T-helper 2 cell treated with Interferon-gamma antibody and Interleukin-4, amounts not matched to agents 5 μg/mL and 100 μg/mL, for 36 hours (primary cell): ENCODE results near the gene ROBO2.

Experiments used
- DNase-seq: peaks from one replicate; pipeline ENCODE4 v3.0.0; 2021; ENCODE audit warnings: low spot score
- H3K27ac Mint-ChIP-seq: one replicate; pipeline ENCODE4 v1.8.0; 2021; ENCODE audit warnings: mild to moderate bottlenecking, mixed read lengths
- H3K27me3 Mint-ChIP-seq: one replicate; pipeline ENCODE4 v1.8.0; 2021; ENCODE audit warnings: low read depth, mixed read lengths
- H3K36me3 Mint-ChIP-seq: one replicate; pipeline ENCODE4 v1.8.0; 2021; ENCODE audit warnings: low read depth, mixed read lengths
- H3K4me1 Mint-ChIP-seq: one replicate; pipeline ENCODE4 v1.8.0; 2021; ENCODE audit warnings: low read depth, mixed read lengths
- H3K4me3 Mint-ChIP-seq: one replicate; pipeline ENCODE4 v1.8.0; 2022; ENCODE audit warnings: mild to moderate bottlenecking, moderate library complexity, mixed read lengths
- H3K9me3 Mint-ChIP-seq: one replicate; pipeline ENCODE4 v1.8.0; 2021; ENCODE audit warnings: mixed read lengths

Gene ROBO2

DNA sequence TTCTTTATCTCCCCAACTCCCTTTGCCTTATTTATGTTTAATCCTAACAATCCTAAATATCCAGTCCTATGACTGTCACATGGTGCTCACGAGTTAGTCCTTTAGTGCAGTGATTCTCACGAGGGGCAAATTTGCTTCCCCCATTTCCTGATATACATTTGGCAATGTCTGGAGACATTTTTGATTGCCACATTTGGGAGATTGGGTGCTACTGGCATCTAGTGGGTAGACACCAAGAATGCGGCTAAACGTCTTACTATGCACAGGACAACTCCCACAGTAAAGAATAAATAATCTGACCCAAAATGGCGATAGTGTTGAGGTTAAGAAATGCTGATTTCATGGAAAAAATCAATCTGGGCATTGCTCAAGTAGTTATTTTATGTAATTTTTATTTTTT, 466.5 kb downstream of the ROBO2 start:
- Mint-ChIP-seq H3K27ac (no peak overlapping the region), H3K36me3 (no peaks in the 10 kb centered on the region), H3K4me1 (no peaks in the 10 kb centered on the region), H3K27me3 (no peaks in the 10 kb centered on the region), H3K9me3 (peaks cover 18% of the 10 kb centered on the region), H3K4me3 (no peak overlapping the region)
- DNase-seq: no peak

DNA sequence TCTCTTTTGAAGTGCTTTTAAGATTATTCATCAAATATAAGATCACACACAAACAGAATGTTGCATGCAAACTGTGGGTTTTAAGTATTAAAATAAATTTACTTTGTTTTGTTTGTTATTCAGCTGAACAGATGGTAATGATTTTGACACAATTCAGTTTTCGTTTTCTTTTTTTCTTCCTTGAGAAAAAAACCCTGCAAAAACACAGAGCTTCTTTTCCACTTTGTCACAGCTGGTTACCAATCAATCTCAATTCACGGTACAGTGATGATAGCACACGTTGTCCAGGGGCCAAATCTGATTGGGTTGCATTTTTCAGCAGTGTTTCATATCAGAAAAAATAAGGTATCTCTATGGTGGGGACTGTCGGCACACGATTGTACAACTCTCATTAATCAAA, 473.6 kb downstream of the ROBO2 start:
- Mint-ChIP-seq H3K4me3 (no peak overlapping the region), H3K4me1 (no peaks in the 10 kb centered on the region), H3K27ac (no peak overlapping the region), H3K9me3 (peaks cover 34% of the 10 kb centered on the region), H3K36me3 (no peaks in the 10 kb centered on the region), H3K27me3 (no peaks in the 10 kb centered on the region)
- DNase-seq: no peak

DNA sequence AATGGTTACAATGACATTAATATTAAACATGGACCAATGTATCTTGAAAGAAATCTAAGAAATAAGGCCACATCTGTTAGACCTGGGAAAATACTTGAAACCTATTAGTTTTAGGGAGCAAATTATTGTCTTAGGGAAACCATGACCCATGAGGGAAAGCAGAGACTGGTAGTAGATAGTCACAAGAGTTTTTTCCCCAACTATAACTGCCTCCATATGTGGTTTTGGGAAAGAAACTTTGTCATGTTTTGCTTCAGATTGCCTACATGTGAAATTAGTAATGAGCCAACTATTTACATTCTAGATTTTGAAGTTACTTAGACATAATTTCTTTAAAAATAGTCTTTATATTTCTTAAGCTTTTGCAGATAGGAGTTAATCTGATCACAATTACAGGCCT, 474.9 kb downstream of the ROBO2 start:
- no peak for DNase-seq
- Mint-ChIP-seq H3K4me3 (no peak overlapping the region), H3K4me1 (no peaks in the 10 kb centered on the region), H3K27me3 (no peaks in the 10 kb centered on the region), H3K27ac (no peak overlapping the region), H3K36me3 (no peaks in the 10 kb centered on the region), H3K9me3 (peaks cover 38% of the 10 kb centered on the region)

DNA sequence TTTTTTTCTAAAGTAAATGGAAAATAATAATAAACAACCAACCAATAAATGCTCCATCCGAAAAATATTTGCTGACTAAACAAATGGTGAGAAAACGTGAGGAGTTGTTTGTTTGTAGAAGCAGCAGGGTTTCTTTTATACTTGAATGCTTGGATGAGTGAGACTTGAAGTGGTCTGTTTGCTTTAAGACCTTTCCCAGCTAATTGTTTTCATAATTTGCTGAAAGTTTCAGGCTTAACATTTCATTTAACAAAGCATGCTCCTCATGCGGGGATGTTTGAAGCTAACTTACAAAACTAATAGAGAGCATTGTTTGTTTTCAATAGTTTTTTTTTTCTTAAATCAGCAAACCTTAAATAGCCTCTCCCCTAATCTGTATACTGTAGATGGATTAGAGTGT, 484.6 kb downstream of the ROBO2 start:
- no peak overlapping the region for H3K27ac Mint-ChIP-seq
- H3K9me3 Mint-ChIP-seq: peaks cover 37% of the 10 kb centered on the region
- H3K27me3 Mint-ChIP-seq: no peaks in the 10 kb centered on the region
- H3K4me3 Mint-ChIP-seq: no peak overlapping the region
- no peaks in the 10 kb centered on the region for H3K4me1 Mint-ChIP-seq
- H3K36me3 Mint-ChIP-seq: no peaks in the 10 kb centered on the region
- DNase-seq: no peak

GRCh38 chr3:77524946-77525682, 485.2 kb downstream of the ROBO2 start:
- H3K9me3 Mint-ChIP-seq: peaks cover 33% of the 10 kb centered on the region
- H3K4me1 Mint-ChIP-seq: no peaks in the 10 kb centered on the region
- H3K4me3 Mint-ChIP-seq: no peak overlapping the region
- H3K27me3 Mint-ChIP-seq: no peaks in the 10 kb centered on the region
- no peak for DNase-seq
- H3K27ac Mint-ChIP-seq: no peak overlapping the region
- no peaks in the 10 kb centered on the region for H3K36me3 Mint-ChIP-seq

DNA sequence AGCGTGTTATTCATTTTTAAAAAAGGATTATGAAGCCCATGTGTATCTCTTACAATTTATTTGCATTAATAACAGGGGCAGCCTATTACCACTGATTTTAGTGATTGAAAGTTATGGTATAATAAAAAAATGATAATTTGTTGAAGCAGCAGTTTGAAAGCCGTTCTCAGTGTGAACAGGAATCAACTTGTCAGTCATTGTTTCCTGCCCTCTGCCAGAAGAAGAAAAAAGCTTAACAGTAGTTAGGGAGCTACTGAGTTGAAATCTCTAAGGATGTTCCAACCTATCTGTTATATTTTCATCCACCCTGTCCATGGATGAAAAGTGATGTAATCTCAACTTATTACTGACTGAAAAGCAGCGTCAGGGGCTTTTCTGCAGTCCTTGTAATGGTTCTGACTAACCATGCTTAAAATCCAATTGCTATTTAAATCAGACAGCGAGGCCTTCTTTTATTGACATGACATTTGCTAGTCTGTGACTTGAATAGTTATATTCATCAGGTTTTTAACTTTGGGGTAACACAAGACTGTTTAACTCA, 486.7 kb downstream of the ROBO2 start:
- DNase-seq: no peak
- Mint-ChIP-seq H3K36me3 (no peaks in the 10 kb centered on the region), H3K9me3 (peaks cover 28% of the 10 kb centered on the region), H3K27me3 (no peaks in the 10 kb centered on the region), H3K4me3 (no peak overlapping the region), H3K4me1 (no peaks in the 10 kb centered on the region), H3K27ac (no peak overlapping the region)

GRCh38 chr3:77529522-77529921, 489.6 kb downstream of the ROBO2 start:
- Mint-ChIP-seq H3K27ac (no peak overlapping the region), H3K36me3 (no peaks in the 10 kb centered on the region), H3K4me3 (no peak overlapping the region), H3K9me3 (peaks cover 16% of the 10 kb centered on the region), H3K4me1 (no peaks in the 10 kb centered on the region), H3K27me3 (no peaks in the 10 kb centered on the region)
- DNase-seq: no peak

DNA sequence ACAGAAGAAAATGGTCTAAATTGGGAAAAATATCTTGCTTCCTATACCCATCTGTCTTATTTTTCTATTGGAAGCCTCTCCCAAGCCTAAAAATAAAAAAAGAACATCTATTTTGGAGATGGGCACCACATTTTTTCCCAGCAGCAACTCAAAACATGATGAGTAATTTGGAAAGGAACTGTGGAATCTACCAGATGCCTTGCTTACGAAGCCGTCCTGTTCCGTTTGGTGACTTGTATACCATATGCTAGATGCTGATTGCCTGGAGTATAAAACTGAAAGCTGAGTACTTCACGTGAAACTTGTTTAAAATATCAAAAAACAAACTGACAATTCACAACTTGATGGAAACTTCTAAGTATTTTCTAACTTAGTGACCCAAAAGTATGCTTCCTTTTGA, 491.0 kb downstream of the ROBO2 start:
- H3K36me3 Mint-ChIP-seq: no peaks in the 10 kb centered on the region
- no peak overlapping the region for H3K4me3 Mint-ChIP-seq
- DNase-seq: no peak
- H3K4me1 Mint-ChIP-seq: no peaks in the 10 kb centered on the region
- peaks cover 13% of the 10 kb centered on the region for H3K9me3 Mint-ChIP-seq
- H3K27ac Mint-ChIP-seq: no peak overlapping the region
- H3K27me3 Mint-ChIP-seq: no peaks in the 10 kb centered on the region

- Mint-ChIP-seq H3K4me1 (no peaks in the 10 kb centered on the region), H3K27ac (no peak overlapping the region), H3K9me3 (peaks cover 31% of the 10 kb centered on the region), H3K36me3 (no peaks in the 10 kb centered on the region), H3K27me3 (no peaks in the 10 kb centered on the region), H3K4me3 (no peak overlapping the region)
- DNase-seq: no peak
Measured at GRCh38 chr3:77535116-77535515, 495.2 kb downstream of the ROBO2 start.

- no peaks in the 10 kb centered on the region for H3K36me3 Mint-ChIP-seq
- H3K9me3 Mint-ChIP-seq: peaks cover 35% of the 10 kb centered on the region
- H3K27me3 Mint-ChIP-seq: no peaks in the 10 kb centered on the region
- no peak overlapping the region for H3K27ac Mint-ChIP-seq
- H3K4me3 Mint-ChIP-seq: no peak overlapping the region
- no peak for DNase-seq
- no peaks in the 10 kb centered on the region for H3K4me1 Mint-ChIP-seq
Measured at GRCh38 chr3:77536038-77536775, 496.3 kb downstream of the ROBO2 start.

- peaks cover 40% of the 10 kb centered on the region for H3K9me3 Mint-ChIP-seq
- no peaks in the 10 kb centered on the region for H3K4me1 Mint-ChIP-seq
- no peaks in the 10 kb centered on the region for H3K27me3 Mint-ChIP-seq
- H3K27ac Mint-ChIP-seq: no peak overlapping the region
- H3K36me3 Mint-ChIP-seq: no peaks in the 10 kb centered on the region
- H3K4me3 Mint-ChIP-seq: no peak overlapping the region
- DNase-seq: no peak
Measured at GRCh38 chr3:77539014-77539413, 499.1 kb downstream of the ROBO2 start.

GRCh38 chr3:77539677-77540076, 499.8 kb downstream of the ROBO2 start:
- Mint-ChIP-seq H3K4me3 (no peak overlapping the region), H3K36me3 (no peaks in the 10 kb centered on the region), H3K27me3 (no peaks in the 10 kb centered on the region), H3K27ac (no peak overlapping the region), H3K4me1 (no peaks in the 10 kb centered on the region), H3K9me3 (peaks cover 41% of the 10 kb centered on the region)
- DNase-seq: no peak

GRCh38 chr3:77541203-77541922, 501.5 kb downstream of the ROBO2 start:
- no peaks in the 10 kb centered on the region for H3K36me3 Mint-ChIP-seq
- H3K27me3 Mint-ChIP-seq: no peaks in the 10 kb centered on the region
- no peak overlapping the region for H3K4me3 Mint-ChIP-seq
- no peak overlapping the region for H3K27ac Mint-ChIP-seq
- no peaks in the 10 kb centered on the region for H3K4me1 Mint-ChIP-seq
- peaks cover 49% of the 10 kb centered on the region for H3K9me3 Mint-ChIP-seq
- DNase-seq: no peak

DNA sequence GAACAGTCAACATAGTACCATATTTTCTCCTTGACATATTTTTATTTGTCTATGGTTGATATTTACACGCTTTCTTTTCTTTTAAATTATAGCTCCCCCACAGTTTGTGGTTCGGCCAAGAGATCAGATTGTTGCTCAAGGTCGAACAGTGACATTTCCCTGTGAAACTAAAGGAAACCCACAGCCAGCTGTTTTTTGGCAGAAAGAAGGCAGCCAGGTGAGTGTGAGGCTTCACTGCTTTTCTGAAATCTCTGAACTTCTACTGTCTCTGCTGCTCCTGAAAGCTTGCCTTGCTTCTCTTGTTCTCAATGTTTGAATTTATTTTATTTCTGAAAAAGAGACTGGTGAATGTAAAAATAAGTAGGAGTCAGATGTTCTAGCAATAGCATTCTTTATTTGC, 506.3 kb downstream of the ROBO2 start:
- no peak for DNase-seq
- Mint-ChIP-seq H3K9me3 (peaks cover 38% of the 10 kb centered on the region), H3K27ac (no peak overlapping the region), H3K36me3 (no peaks in the 10 kb centered on the region), H3K27me3 (no peaks in the 10 kb centered on the region), H3K4me1 (no peaks in the 10 kb centered on the region), H3K4me3 (no peak overlapping the region)
